Liver (tissue), 9 donors: ENCODE data around the gene RBFOX1. TPM values are rescaled to one million over a fixed set of nuclear protein-coding genes. Genes with fewer than 3 reads are reported as not detected.

Source experiments
- DNase-seq: peaks from one replicate; pipeline ENCODE4 v3.0.0-alpha.2; 2017; ENCODE audit warnings: low spot score
- H3K27ac ChIP-seq, 2 donors: one replicate each; pipeline ENCODE4 v1.7.0; 2013; ENCODE audit warnings: inconsistent platforms in 2 of 2, low read length in 2 of 2, control low read depth in 1 of 2, low read depth in 1 of 2, mild to moderate bottlenecking in 1 of 2
- H3K27me3 ChIP-seq, 4 donors: one replicate each; pipeline versions ENCODE4 v1.6.1 to v1.7.0; 2013; ENCODE audit warnings: low read length in 3 of 4, inconsistent platforms in 1 of 4, mild to moderate bottlenecking in 1 of 4, moderate library complexity in 1 of 4; ENCODE audit not compliant: control insufficient read depth in 4 of 4, insufficient read depth in 4 of 4
- H3K36me3 ChIP-seq, 4 donors: one replicate each; pipeline versions ENCODE4 v1.6.1 to v1.7.0; 2013; ENCODE audit warnings: low read length in 3 of 4, mild to moderate bottlenecking in 3 of 4, low read depth in 1 of 4, moderate library complexity in 1 of 4; ENCODE audit not compliant: control insufficient read depth in 4 of 4, insufficient read depth in 3 of 4
- H3K4me1 ChIP-seq, 4 donors: one replicate each; pipeline versions ENCODE4 v1.6.1 to v1.7.0; 2013; ENCODE audit warnings: low read length in 3 of 4, mild to moderate bottlenecking in 3 of 4, moderate library complexity in 1 of 4; ENCODE audit not compliant: control insufficient read depth in 4 of 4, insufficient read depth in 4 of 4
- H3K4me3 ChIP-seq, 3 donors: one replicate each; pipeline versions ENCODE4 v1.6.1 to v1.7.0; 2013; ENCODE audit warnings: low read length in 3 of 3, control low read depth in 1 of 3, low read depth in 1 of 3, mild to moderate bottlenecking in 1 of 3
- H3K9ac ChIP-seq, 2 donors: one replicate each; pipeline ENCODE4 v1.7.0; 2013; ENCODE audit warnings: low read length in 2 of 2, mild to moderate bottlenecking in 2 of 2, moderate library complexity in 2 of 2, control low read depth in 1 of 2, low read depth in 1 of 2
- H3K9me3 ChIP-seq, 4 donors: one replicate each; pipeline versions ENCODE4 v1.6.1 to v1.7.0; 2013; ENCODE audit warnings: low read length in 3 of 4; ENCODE audit not compliant: control insufficient read depth in 4 of 4
- ATF3 ChIP-seq: IDR thresholded peaks from 2 replicates; pipeline ENCODE4 v1.6.1; 2016; ENCODE audit warnings: antibody characterized with exemption
- CTCF ChIP-seq: fragments of 150-350 bp; IDR thresholded peaks from 2 replicates; pipeline ENCODE4 v1.5.1; 2017; ENCODE audit warnings: improper control_type of control experiment, low read depth, low read length; ENCODE audit not compliant: missing input control
- EGR1 ChIP-seq, 2 donors: IDR thresholded peaks; 2 replicates each; pipeline ENCODE4 v1.6.1; 2016 to 2018; ENCODE audit warnings: antibody characterized with exemption in 2 of 2, low read depth in 2 of 2
- FOXA1 ChIP-seq: IDR thresholded peaks from 2 replicates; pipeline ENCODE4 v1.6.1; 2016; ENCODE audit warnings: antibody characterized with exemption
- FOXA2 ChIP-seq: IDR thresholded peaks from 2 replicates; pipeline ENCODE4 v1.6.1; 2016; ENCODE audit warnings: antibody characterized with exemption
- GABPA ChIP-seq, 2 donors: IDR thresholded peaks in 1 of 2; conservative IDR thresholded peaks in 1 of 2; 2 replicates each; pipeline ENCODE4 v1.6.1; 2016; ENCODE audit warnings: antibody characterized with exemption in 2 of 2, mild to moderate bottlenecking in 1 of 2, moderate library complexity in 1 of 2
- HNF4A ChIP-seq, 2 donors: conservative IDR thresholded peaks; 2 replicates each; pipeline ENCODE4 v1.6.1; 2016; ENCODE audit warnings: antibody characterized with exemption in 2 of 2, mild to moderate bottlenecking in 2 of 2
- HNF4G ChIP-seq: IDR thresholded peaks from 2 replicates; pipeline ENCODE4 v1.6.1; 2016; ENCODE audit warnings: antibody characterized with exemption
- MAX ChIP-seq: IDR thresholded peaks from 2 replicates; pipeline ENCODE4 v1.6.1; 2016; ENCODE audit warnings: antibody characterized with exemption
- NR2F2 ChIP-seq: IDR thresholded peaks from 2 replicates; pipeline ENCODE4 v1.6.1; 2016; ENCODE audit warnings: antibody characterized with exemption
- RAD21 ChIP-seq, 2 donors: IDR thresholded peaks; 2 replicates each; pipeline ENCODE4 v1.6.1; 2016; ENCODE audit warnings: antibody characterized with exemption in 2 of 2, mild to moderate bottlenecking in 2 of 2
- REST ChIP-seq: IDR thresholded peaks from 2 replicates; pipeline ENCODE4 v1.6.1; 2016; ENCODE audit warnings: antibody characterized with exemption, mild to moderate bottlenecking
- RXRA ChIP-seq, 2 donors: IDR thresholded peaks; 2 replicates each; pipeline ENCODE4 v1.6.1; 2017 to 2018; ENCODE audit warnings: antibody characterized with exemption in 2 of 2, mild to moderate bottlenecking in 1 of 2
- SP1 ChIP-seq: IDR thresholded peaks from 2 replicates; pipeline ENCODE4 v1.6.1; 2018; ENCODE audit warnings: antibody characterized with exemption, mild to moderate bottlenecking
- TAF1 ChIP-seq: conservative IDR thresholded peaks from 2 replicates; pipeline ENCODE4 v1.6.1; 2016; ENCODE audit warnings: antibody characterized with exemption, mild to moderate bottlenecking
- YY1 ChIP-seq: IDR thresholded peaks from 2 replicates; pipeline ENCODE4 v1.6.1; 2016; ENCODE audit warnings: antibody characterized with exemption, mild to moderate bottlenecking
- ZBTB33 ChIP-seq: IDR thresholded peaks from 2 replicates; pipeline ENCODE4 v1.6.1; 2016; ENCODE audit warnings: antibody characterized with exemption
- WGBS: extraction: QIAGEN DNeasy Blood & Tissue Kit; methylation state at CpG from one replicate; pipeline ENCODE4 v1.1.7; 2013; 5-methylcytosine and 5-hydroxymethylcytosine counted together
- polyA plus RNA-seq, 2 donors: library from polyadenylated mRNA; stranded (reverse) in 1 of 2; unstranded in 1 of 2; fragments of 200-250 nt in 1 of 2; fragments of >200 nt in 1 of 2; fragmentation: Nextera tagmentation in 1 of 2; extraction: Ambion mirVana in 1 of 2; gene quantifications; one replicate each; pipeline versions ENCODE4 v1.2.1 to v1.2.3, GENCODE V29; 2013 to 2015
- total RNA-seq, 2 donors: library from RNA; depleted of rRNA; stranded (reverse); fragments of >200 nt; gene quantifications; one replicate each; pipeline ENCODE4 v1.2.3, GENCODE V29; 2014
- donor health status: healthy.
- donor health status: healthy.
- donor health status: healthy.
- donor health status: healthy.
- donor health status: healthy.

The RBFOX1 gene
- total and polyA plus RNA-seq, 4 donors: not detected

GRCh38 chr16:7319514-7319913, 13.1 kb upstream of the RBFOX1 start (continued):
- TF ChIP-seq ZBTB33: no peak
- no peak for TF ChIP-seq HNF4A (conservative IDR thresholded peaks at IDR 0.05)
- TF ChIP-seq NR2F2: no peak
- TF ChIP-seq ATF3: no peak
- no peak for TF ChIP-seq FOXA1
- no peak for TF ChIP-seq EGR1 (IDR thresholded peaks at IDR 0.05; ENCODE audit: low read depth in 2 of 2)

GRCh38 chr16:7321661-7322060, 11.0 kb upstream of the RBFOX1 start:
- DNase-seq: no peak
- Histone ChIP-seq H3K4me1 (no peaks in the 10 kb centered on the region), H3K9me3 (peaks cover 0 to 8% (median under 1%) of the 10 kb centered on the region in 4 donors), H3K4me3 (no peak overlapping the region), H3K36me3 (no peaks in the 10 kb centered on the region), H3K27ac (no peak overlapping the region), H3K27me3 (no peaks in the 10 kb centered on the region), H3K9ac (no peak overlapping the region)
- no peak for TF ChIP-seq HNF4A (conservative IDR thresholded peaks at IDR 0.05)
- TF ChIP-seq CTCF: no peak
- TF ChIP-seq FOXA2: no peak
- no peak for TF ChIP-seq EGR1 (IDR thresholded peaks at IDR 0.05; ENCODE audit: low read depth in 2 of 2)
- no peak for TF ChIP-seq YY1
- 41% methylated on average over 1 of the region's 1 CpG for WGBS

- Histone ChIP-seq H3K27ac (no peak overlapping the region), H3K9me3 (peaks cover 0 to 2% (median under 1%) of the 10 kb centered on the region in 4 donors), H3K9ac (no peak overlapping the region), H3K4me1 (no peaks in the 10 kb centered on the region), H3K36me3 (no peaks in the 10 kb centered on the region), H3K4me3 (no peak overlapping the region), H3K27me3 (no peaks in the 10 kb centered on the region)
- DNase-seq: no peak
- no peak for TF ChIP-seq GABPA (IDR thresholded peaks at IDR 0.05 in 1 of 2, conservative IDR thresholded peaks at IDR 0.05 in 1 of 2)
- no peak for TF ChIP-seq FOXA1
- TF ChIP-seq ZBTB33: no peak
- TF ChIP-seq TAF1: no peak
- no peak for TF ChIP-seq CTCF
- no peak for TF ChIP-seq YY1
- no peak for TF ChIP-seq REST
- TF ChIP-seq ATF3: no peak
- TF ChIP-seq HNF4A (conservative IDR thresholded peaks at IDR 0.05): no peak
- no peak for TF ChIP-seq FOXA2
- no peak for TF ChIP-seq HNF4G
- TF ChIP-seq RXRA (IDR thresholded peaks at IDR 0.05): no peak
- no peak for TF ChIP-seq NR2F2
- no peak for TF ChIP-seq RAD21 (IDR thresholded peaks at IDR 0.05)
- TF ChIP-seq SP1: no peak
- TF ChIP-seq MAX: no peak
- WGBS: 30% methylated on average over 3 of the region's 3 CpGs
Observed at GRCh38 chr16:7324321-7324720, 8.3 kb upstream of the RBFOX1 start.
